ENCODE data around the gene GSTA2.

DNA sequence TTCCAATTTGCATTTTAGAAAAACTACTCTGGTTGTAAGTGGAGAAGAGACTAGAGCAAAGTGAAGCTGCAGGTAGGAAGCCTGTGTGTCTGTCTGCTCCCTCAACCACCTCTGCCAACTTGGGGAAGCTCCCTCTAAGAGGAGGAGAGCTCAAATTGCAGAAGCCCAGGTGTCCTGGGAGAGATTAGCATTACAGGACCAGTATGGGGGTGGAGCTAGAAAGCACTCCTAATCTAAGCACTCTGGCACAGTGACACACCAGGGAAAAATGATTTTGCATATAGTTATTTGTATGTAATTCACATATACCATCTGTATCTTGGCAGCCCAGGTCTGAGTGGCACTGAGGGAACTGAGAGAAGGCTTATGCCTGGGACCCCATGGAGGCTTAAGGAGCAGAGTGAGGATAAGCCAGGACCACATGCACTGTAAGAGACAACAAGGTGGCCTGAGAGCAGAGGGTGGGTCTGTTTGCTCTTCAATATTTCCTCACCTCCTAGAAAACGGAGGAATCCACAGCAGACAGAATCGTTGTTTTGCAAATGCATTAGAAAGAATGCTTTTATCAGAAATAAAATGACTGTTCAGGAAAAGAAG is 13.6 kb downstream of the GSTA2 start:
- TF ChIP-seq, protein P1, sequence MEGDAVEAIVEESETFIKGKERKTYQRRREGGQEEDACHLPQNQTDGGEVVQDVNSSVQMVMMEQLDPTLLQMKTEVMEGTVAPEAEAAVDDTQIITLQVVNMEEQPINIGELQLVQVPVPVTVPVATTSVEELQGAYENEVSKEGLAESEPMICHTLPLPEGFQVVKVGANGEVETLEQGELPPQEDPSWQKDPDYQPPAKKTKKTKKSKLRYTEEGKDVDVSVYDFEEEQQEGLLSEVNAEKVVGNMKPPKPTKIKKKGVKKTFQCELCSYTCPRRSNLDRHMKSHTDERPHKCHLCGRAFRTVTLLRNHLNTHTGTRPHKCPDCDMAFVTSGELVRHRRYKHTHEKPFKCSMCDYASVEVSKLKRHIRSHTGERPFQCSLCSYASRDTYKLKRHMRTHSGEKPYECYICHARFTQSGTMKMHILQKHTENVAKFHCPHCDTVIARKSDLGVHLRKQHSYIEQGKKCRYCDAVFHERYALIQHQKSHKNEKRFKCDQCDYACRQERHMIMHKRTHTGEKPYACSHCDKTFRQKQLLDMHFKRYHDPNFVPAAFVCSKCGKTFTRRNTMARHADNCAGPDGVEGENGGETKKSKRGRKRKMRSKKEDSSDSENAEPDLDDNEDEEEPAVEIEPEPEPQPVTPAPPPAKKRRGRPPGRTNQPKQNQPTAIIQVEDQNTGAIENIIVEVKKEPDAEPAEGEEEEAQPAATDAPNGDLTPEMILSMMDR (IDR thresholded peaks at IDR 0.05; ENCODE audit: low read length), result no peak
- no peak for TF ChIP-seq EZH2 (IDR thresholded peaks at IDR 0.05; ENCODE audit: borderline replicate concordance, low read length)
